SU-DHL-6 (cell line): Measurements from ENCODE around the gene JPT1.

ENCODE experiments used
- H2AFZ ChIP-seq: fragments of 200-600 bp; sonication (generic); 2 replicates; pipeline ENCODE4 v1.6.1; 2014; ENCODE audit warnings: low read depth, mild to moderate bottlenecking, moderate library complexity, mixed read lengths, antibody characterized with exemption, low read length; ENCODE audit not compliant: severe bottlenecking
- H3F3A ChIP-seq: fragments of 200-600 bp; shearing (Covaris generic); 2 replicates; pipeline ENCODE4 v1.6.0; 2016; ENCODE audit warnings: antibody characterized with exemption, mild to moderate bottlenecking; ENCODE audit not compliant: insufficient read depth
- H3K27ac ChIP-seq: fragments of 200-600 bp; sonication (generic); 2 replicates; pipeline ENCODE4 v1.5.1; 2016; ENCODE audit warnings: low read depth, mild to moderate bottlenecking, low read length, moderate library complexity, mixed read lengths
- H3K27me3 ChIP-seq: fragments of 200-600 bp; sonication (generic), shearing (Covaris generic); 2 replicates; pipeline ENCODE4 v1.6.0; 2014; ENCODE audit warnings: mild to moderate bottlenecking, low read length
- H3K36me3 ChIP-seq: fragments of 200-600 bp; sonication (generic); 2 replicates; pipeline ENCODE4 v1.6.1; 2014; ENCODE audit warnings: mild to moderate bottlenecking, low read length, mixed read lengths
- H3K4me2 ChIP-seq: fragments of 300-600, 200-600 bp; shearing (Covaris generic), sonication (generic); 2 replicates; pipeline ENCODE4 v1.6.0; 2014; ENCODE audit warnings: low read length, low read depth, mild to moderate bottlenecking; ENCODE audit not compliant: poor library complexity, severe bottlenecking
- H3K4me3 ChIP-seq: fragments of 200-600 bp; sonication (generic); 2 replicates; pipeline ENCODE4 v1.5.1; 2014; ENCODE audit warnings: antibody characterized with exemption, low read length, mild to moderate bottlenecking, mixed read lengths; ENCODE audit not compliant: insufficient read depth, poor library complexity, severe bottlenecking
- H3K79me2 ChIP-seq: fragments of 200-600 bp; sonication (generic); 2 replicates; pipeline ENCODE4 v1.6.1; 2014; ENCODE audit warnings: mild to moderate bottlenecking, low read length, moderate library complexity; ENCODE audit not compliant: insufficient read depth
- H3K9ac ChIP-seq: fragments of 200-600 bp; sonication (generic); 2 replicates; pipeline ENCODE4 v1.7.0; 2014; ENCODE audit warnings: mild to moderate bottlenecking, low read length
- H3K9me2 ChIP-seq: fragments of 200-600 bp; sonication (generic); replicated peaks from 2 replicates; pipeline ENCODE4 v1.6.1; 2014; ENCODE audit warnings: low read length; ENCODE audit not compliant: insufficient read depth
- H3K9me3 ChIP-seq: fragments of 200-600 bp; sonication (generic); 2 replicates; pipeline ENCODE4 v1.6.1; 2014; ENCODE audit warnings: low read length, mixed read lengths; ENCODE audit not compliant: insufficient read depth
- H4K20me1 ChIP-seq: fragments of 200-600 bp; sonication (generic); 2 replicates; pipeline ENCODE4 v1.6.1; 2014; ENCODE audit warnings: low read depth, mild to moderate bottlenecking, antibody characterized with exemption, low read length, moderate library complexity, mixed read lengths
- CTCF ChIP-seq: fragments of 200-600 bp; sonication (generic); IDR thresholded peaks from one replicate; pipeline ENCODE4 v1.5.1; 2017; ENCODE audit warnings: antibody characterized with exemption, mild to moderate bottlenecking, low read length, moderate library complexity; ENCODE audit not compliant: insufficient read depth, poor library complexity, severe bottlenecking
- EZH2phosphoT487 ChIP-seq: fragments of 200-600 bp; sonication (generic), shearing (Covaris generic); conservative IDR thresholded peaks from 2 replicates; pipeline ENCODE4 v1.6.1; 2018; ENCODE audit warnings: mild to moderate bottlenecking, antibody characterized with exemption, low read length, moderate library complexity, mixed read lengths

JPT1 gene

GRCh38 chr17:75146592-75146991 is 7.7 kb downstream of the JPT1 start:
- H4K20me1 ChIP-seq = 0 out of 2 replicates have a peak, but pooled peaks cover 13% of the 10 kb centered on the region
- H3F3A ChIP-seq = 0 out of 2 replicates have a peak, but pooled peaks cover 6% of the 10 kb centered on the region

GRCh38 chr17:75144816-75145512 is 9.3 kb downstream of the JPT1 start:
- Histone ChIP-seq H3K4me2 (no peak overlapping the region), H3K9ac (no peak overlapping the region), H4K20me1 (0 out of 2 replicates have a peak, but pooled peaks cover 13% of the 10 kb centered on the region), H3K9me3 (no peaks in the 10 kb centered on the region), H2AFZ (no peak overlapping the region), H3K27ac (no peak overlapping the region), H3F3A (peaks cover 6% of the 10 kb centered on the region; the same call in 1 of the 2 replicates), H3K36me3 (peaks cover 41% of the 10 kb centered on the region), H3K27me3 (no peaks in the 10 kb centered on the region), H3K4me3 (no peak overlapping the region), H3K9me2 (no peaks in the 10 kb centered on the region), H3K79me2 (peaks cover 26% of the 10 kb centered on the region)
- TF ChIP-seq CTCF (no peak), EZH2phosphoT487 (no peak)

More at GRCh38 chr17:75146592-75146991, 7.7 kb downstream of the JPT1 start:
- Histone ChIP-seq H3K27ac (no peak overlapping the region), H2AFZ (no peak overlapping the region), H3K36me3 (peaks cover 37% of the 10 kb centered on the region), H3K79me2 (peaks cover 43% of the 10 kb centered on the region), H3K27me3 (no peaks in the 10 kb centered on the region), H3K4me2 (no peak overlapping the region), H3K4me3 (no peak overlapping the region), H3K9ac (no peak overlapping the region), H3K9me3 (no peaks in the 10 kb centered on the region), H3K9me2 (no peaks in the 10 kb centered on the region)
- no peak for TF ChIP-seq EZH2phosphoT487
- no peak for TF ChIP-seq CTCF

- Histone ChIP-seq H3K9ac (no peak overlapping the region), H3K4me2 (no peak overlapping the region), H4K20me1 (0 out of 2 replicates have a peak, but pooled peaks cover 7% of the 10 kb centered on the region), H3K27ac (no peak overlapping the region), H3K9me2 (no peaks in the 10 kb centered on the region), H3F3A (peaks cover 21% of the 10 kb centered on the region), H3K9me3 (no peaks in the 10 kb centered on the region), H2AFZ (no peak overlapping the region), H3K79me2 (peaks cover under 1% of the 10 kb centered on the region; the same call in 1 of the 2 replicates), H3K27me3 (no peaks in the 10 kb centered on the region), H3K4me3 (no peak overlapping the region), H3K36me3 (peaks cover 45% of the 10 kb centered on the region)
- TF ChIP-seq CTCF (no peak), EZH2phosphoT487 (no peak)
These were observed 11.9 kb downstream of the JPT1 start for GRCh38 chr17:75142236-75142971.
